B cell (primary cell): ENCODE results near the gene NOTCH1. TPM values are rescaled to one million over a fixed set of nuclear protein-coding genes. Genes with fewer than 3 reads are reported as not detected.

Experiments
- ATAC-seq: fragments of 200-7000 bp; cut with Tn5 transposase; one replicate; pipeline ENCODE4 v1.10.0; 2021; ENCODE audit warnings: low read depth, mild to moderate bottlenecking, moderate number of reproducible peaks, moderate library complexity
- CTCF ChIA-PET: fragments of 350-600 bp; sonication (Branson Sonifier 250); formaldehyde crosslinking; loops from one replicate; lab custom pipeline; 2021; ENCODE audit warnings: antibody characterized with exemption, inconsistent platforms; lab: Charles Lee
- POLR2A ChIA-PET: fragments of 350-600 bp; sonication (Branson Sonifier 250); formaldehyde crosslinking; loops from one replicate; lab custom pipeline; 2021; ENCODE audit warnings: antibody characterized with exemption; lab: Charles Lee
- DNase-seq: peaks from one replicate; pipeline ENCODE4 v3.0.0; 2013
- H2AFZ ChIP-seq: 2 replicates; pipeline ENCODE4 v1.6.1; 2012; ENCODE audit warnings: mild to moderate bottlenecking, low read depth, low read length; ENCODE audit not compliant: insufficient read depth, poor library complexity, severe bottlenecking
- H3K27ac ChIP-seq, 2 donors: 1 replicate in 1 of 2; 2 replicates in 1 of 2; pipeline ENCODE4 v1.5.1; 2012 to 2013; ENCODE audit warnings: low read length in 2 of 2, mild to moderate bottlenecking in 2 of 2, moderate library complexity in 1 of 2
- H3K27me3 ChIP-seq, 4 experiments: fragments of 200-600 bp in 1 of 4; sonication (generic) in 1 of 4; replicated peaks in 1 of 4; 1 replicate in 2 of 4; 2 replicates in 2 of 4; pipeline versions ENCODE4 v1.6.1 to v1.7.0; 2013 to 2016; ENCODE audit warnings: low read length in 3 of 4, mild to moderate bottlenecking in 2 of 4, mixed read lengths in 1 of 4, moderate library complexity in 1 of 4; ENCODE audit not compliant: insufficient read depth in 4 of 4, control insufficient read depth in 3 of 4; ENCODE audit errors: control extremely low read depth in 1 of 4
- H3K36me3 ChIP-seq, 2 experiments: replicated peaks in 1 of 2; 1 replicate in 1 of 2; 2 replicates in 1 of 2; pipeline versions ENCODE4 v1.6.1 to v1.7.1; 2013; ENCODE audit warnings: low read length in 1 of 2; ENCODE audit not compliant: insufficient read depth in 2 of 2, control insufficient read depth in 1 of 2; ENCODE audit errors: control extremely low read depth in 1 of 2, extremely low read depth in 1 of 2
- H3K4me1 ChIP-seq, 2 donors: fragments of 200-600 bp in 1 of 2; sonication (generic) in 1 of 2; 1 replicate in 1 of 2; 2 replicates in 1 of 2; pipeline versions ENCODE4 v1.5.1 to v1.6.1; 2013 to 2017; ENCODE audit warnings: low read length in 2 of 2; ENCODE audit not compliant: control insufficient read depth in 2 of 2, insufficient read depth in 2 of 2
- H3K4me2 ChIP-seq: replicated peaks from 2 replicates; pipeline ENCODE3; 2012; ENCODE audit warnings: mild to moderate bottlenecking, low read depth, low read length; ENCODE audit not compliant: poor library complexity, severe bottlenecking
- H3K4me3 ChIP-seq, 5 experiments: fragments of 200-600 bp in 1 of 5; sonication (generic) in 1 of 5; 1 replicate in 3 of 5; 2 replicates in 2 of 5; pipeline versions ENCODE4 v1.5.1 to v1.7.0; 2011 to 2016; ENCODE audit warnings: low read length in 4 of 5, mild to moderate bottlenecking in 4 of 5, low read depth in 2 of 5, control low read depth in 1 of 5, moderate library complexity in 1 of 5; ENCODE audit not compliant: insufficient read depth in 1 of 5; ENCODE audit errors: control extremely low read depth in 1 of 5, extremely low read depth in 1 of 5
- H3K79me2 ChIP-seq: fragments of 200-600 bp; sonication (generic); one replicate; pipeline ENCODE4 v1.6.0; 2016; ENCODE audit warnings: low read length; ENCODE audit not compliant: control insufficient read depth, insufficient read depth
- H3K9ac ChIP-seq: fragments of 200-600 bp; sonication (generic); 2 replicates; pipeline ENCODE4 v1.6.1; 2017; ENCODE audit warnings: mild to moderate bottlenecking, low read length, moderate library complexity
- H3K9me3 ChIP-seq, 3 donors: one replicate each; pipeline versions ENCODE4 v1.6.1 to v1.7.1; 2013; ENCODE audit warnings: low read length in 2 of 3; ENCODE audit not compliant: control insufficient read depth in 2 of 3, insufficient read depth in 1 of 3; ENCODE audit errors: control extremely low read depth in 1 of 3
- H4K20me1 ChIP-seq: 2 replicates; pipeline ENCODE4 v1.6.0; 2012; ENCODE audit warnings: mild to moderate bottlenecking, low read length; ENCODE audit not compliant: insufficient read depth, control insufficient read depth, poor library complexity, severe bottlenecking
- H3K27ac Mint-ChIP-seq: one replicate; pipeline ENCODE4 v1.8.0; 2021; ENCODE audit warnings: mixed read lengths
- H3K27me3 Mint-ChIP-seq: one replicate; pipeline ENCODE4 v1.8.0; 2021; ENCODE audit warnings: mixed read lengths
- H3K4me1 Mint-ChIP-seq: one replicate; pipeline ENCODE4 v1.8.0; 2021; ENCODE audit warnings: mixed read lengths
- H3K4me3 Mint-ChIP-seq: one replicate; pipeline ENCODE4 v1.8.0; 2021; ENCODE audit warnings: mixed read lengths
- H3K9me3 Mint-ChIP-seq: one replicate; pipeline ENCODE4 v1.8.0; 2022; ENCODE audit warnings: mixed read lengths; ENCODE audit not compliant: insufficient read depth
- EZH2 ChIP-seq: IDR thresholded peaks from 2 replicates; pipeline ENCODE4 v1.6.1; 2012; ENCODE audit warnings: borderline replicate concordance, low read depth, mild to moderate bottlenecking, moderate library complexity, low read length; ENCODE audit not compliant: insufficient read depth, poor library complexity, severe bottlenecking
- WGBS: methylation state at CpG from one replicate; pipeline ENCODE4 v1.1.5; 2013; ENCODE audit warnings: missing lambda C conversion rate; ENCODE audit not compliant: insufficient coverage; 5-methylcytosine and 5-hydroxymethylcytosine counted together
- intact Hi-C: fragments of 100-400 bp; cut with micrococcal nuclease; formaldehyde crosslinking; loops from one replicate; pipeline ENCODE4 v1.10.0; 2022
- polyA plus RNA-seq: library from polyadenylated mRNA; depleted of rRNA; stranded (reverse); fragments of >200 nt; gene quantifications from 2 replicates; pipeline ENCODE4 v1.2.3, GENCODE V29; 2012
- total RNA-seq, 2 donors: library from RNA; stranded (reverse); fragments of 120-200 nt in 1 of 2; gene quantifications; 1 replicate in 1 of 2; 2 replicates in 1 of 2; pipeline versions ENCODE4 v1.2.3 to v1.2.4, GENCODE V29; 2013 to 2022
- TF ChIP-seq, protein P1 (sequence below): fragments of 200-600 bp; IDR thresholded peaks from one replicate; pipeline ENCODE4 v1.8.0; 2022; ENCODE audit warnings: antibody characterized with exemption, mild to moderate bottlenecking

Gene NOTCH1
- total and polyA plus RNA-seq, 2 donors (not counting 1 experiment from before 2014, with no cell fraction given), result 16.6 to 38.5 TPM

DNA sequence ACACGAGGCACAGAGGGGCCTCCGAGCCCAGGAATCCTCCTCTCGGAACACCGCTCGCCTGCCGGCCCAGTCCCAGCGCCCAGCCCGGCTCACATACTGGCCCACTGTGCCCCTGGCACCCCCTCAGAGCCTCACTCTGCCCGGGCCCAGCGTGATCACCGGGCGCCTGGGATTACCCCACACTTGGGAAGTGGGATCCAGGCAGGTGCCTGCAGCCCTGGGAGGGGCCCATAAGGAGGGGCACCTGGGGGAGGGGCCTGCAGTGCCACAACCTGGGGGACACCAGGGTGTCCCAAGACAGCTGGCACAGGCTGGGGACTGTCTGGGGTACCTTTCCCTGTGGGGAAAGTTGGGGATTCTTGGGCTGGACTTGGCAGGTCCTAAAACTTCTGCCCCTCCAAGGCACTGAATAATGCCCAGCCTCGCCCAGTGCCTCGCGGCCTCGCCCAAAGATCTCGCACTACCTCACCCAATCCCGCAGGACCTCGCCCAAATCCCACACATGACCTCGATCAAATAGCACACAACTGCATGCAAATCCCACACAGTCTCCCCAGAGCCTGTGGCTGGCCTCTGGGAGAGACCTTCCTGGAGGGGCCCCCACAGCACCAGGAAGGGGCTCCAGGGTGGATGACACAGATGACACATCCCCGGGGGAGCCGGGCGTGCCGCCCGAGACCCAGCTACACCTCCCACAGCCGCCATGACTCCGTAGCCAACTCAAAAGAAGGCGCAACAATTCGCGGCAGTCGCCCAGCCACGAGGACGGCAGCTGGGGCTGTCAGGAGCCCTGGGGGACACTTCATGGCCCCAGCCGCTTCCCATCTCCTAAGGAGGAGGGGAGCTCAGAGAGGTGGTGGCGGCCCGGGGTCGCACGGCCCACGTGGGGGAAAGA, 13.7 kb downstream of the NOTCH1 start:
- Histone ChIP-seq H3K9me3 (peaks cover 0 to 2% (median 0%) of the 10 kb centered on the region in 3 donors), H3K27ac (no peak overlapping the region), H3K9ac (peak overlapping the region; percentile 19), H2AFZ (no peak overlapping the region), H3K4me1 (peaks cover 78 to 84% of the 10 kb centered on the region in 2 donors), H3K36me3 (peaks cover 0 to 6% of the 10 kb centered on the region in 2 experiments), H3K27me3 (no peaks in the 10 kb centered on the region), H3K4me3 (no peak overlapping the region), H4K20me1 (peaks cover 99% of the 10 kb centered on the region), H3K4me2 (peak overlapping the region; percentile 75), H3K79me2 (peaks cover 83% of the 10 kb centered on the region)
- ATAC-seq (no peak), DNase-seq (peak; percentile 26)
- no peaks in the 10 kb centered on the region for H3K27me3 Mint-ChIP-seq
- 51% methylated on average over 34 of the region's 39 CpGs for WGBS
- peaks cover 61% of the 10 kb centered on the region for H3K4me1 Mint-ChIP-seq
- intact Hi-C loops, result no loop called here
- ChIA-PET POLR2A (no interaction called here), CTCF (interaction anchor here (2.4 to 2.8 kb wide), 2 partner anchors 44 to 99 kb away, joined by 12 to 13 read pairs; no protein-coding TSS in a partner anchor)
- H3K27ac Mint-ChIP-seq, result peak overlapping the region; percentile 62
- TF ChIP-seq, protein P1, sequence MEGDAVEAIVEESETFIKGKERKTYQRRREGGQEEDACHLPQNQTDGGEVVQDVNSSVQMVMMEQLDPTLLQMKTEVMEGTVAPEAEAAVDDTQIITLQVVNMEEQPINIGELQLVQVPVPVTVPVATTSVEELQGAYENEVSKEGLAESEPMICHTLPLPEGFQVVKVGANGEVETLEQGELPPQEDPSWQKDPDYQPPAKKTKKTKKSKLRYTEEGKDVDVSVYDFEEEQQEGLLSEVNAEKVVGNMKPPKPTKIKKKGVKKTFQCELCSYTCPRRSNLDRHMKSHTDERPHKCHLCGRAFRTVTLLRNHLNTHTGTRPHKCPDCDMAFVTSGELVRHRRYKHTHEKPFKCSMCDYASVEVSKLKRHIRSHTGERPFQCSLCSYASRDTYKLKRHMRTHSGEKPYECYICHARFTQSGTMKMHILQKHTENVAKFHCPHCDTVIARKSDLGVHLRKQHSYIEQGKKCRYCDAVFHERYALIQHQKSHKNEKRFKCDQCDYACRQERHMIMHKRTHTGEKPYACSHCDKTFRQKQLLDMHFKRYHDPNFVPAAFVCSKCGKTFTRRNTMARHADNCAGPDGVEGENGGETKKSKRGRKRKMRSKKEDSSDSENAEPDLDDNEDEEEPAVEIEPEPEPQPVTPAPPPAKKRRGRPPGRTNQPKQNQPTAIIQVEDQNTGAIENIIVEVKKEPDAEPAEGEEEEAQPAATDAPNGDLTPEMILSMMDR, result no peak
- TF ChIP-seq EZH2, result no peak
- H3K4me3 Mint-ChIP-seq, result peak overlapping the region; percentile 43
- no peaks in the 10 kb centered on the region for H3K9me3 Mint-ChIP-seq
